HAP-1 (cell line): ENCODE measurements around the gene FNIP2.
A peak's percentile ranks its signal among the peaks of the same experiment; 100 is the strongest.
"Not testable (repeated sequence)": the region's sequence is repeated elsewhere in the genome, so short reads cannot be mapped to it uniquely, and the experiment has no call there.

Experiments used
- DNase-seq, 2 experiments: peaks; one replicate each; pipeline ENCODE4 v3.0.0-alpha.2; 2016 to 2020; ENCODE audit warnings: low spot score in 2 of 2
- H3K27me3 ChIP-seq: fragments of 250-450 bp; sonication (Bioruptor Pico); 2 replicates; pipeline ENCODE4 v1.5.1; 2020; ENCODE audit warnings: low read depth, mild to moderate bottlenecking, moderate library complexity
- H3K36me3 ChIP-seq: fragments of 250-450 bp; sonication (Bioruptor Pico); replicated peaks from 2 replicates; pipeline ENCODE4 v1.5.1; 2020; ENCODE audit warnings: mild to moderate bottlenecking
- H3K4me1 ChIP-seq: fragments of 250-450 bp; sonication (Bioruptor Pico); 2 replicates; pipeline ENCODE4 v1.5.1; 2020; ENCODE audit warnings: mild to moderate bottlenecking
- H3K4me3 ChIP-seq: fragments of 250-450 bp; sonication (Bioruptor Pico); 2 replicates; pipeline ENCODE4 v1.5.1; 2020; ENCODE audit warnings: mild to moderate bottlenecking, moderate library complexity
- H3K9me3 ChIP-seq: fragments of 250-450 bp; sonication (Bioruptor Pico); 2 replicates; pipeline ENCODE4 v1.5.1; 2020; ENCODE audit warnings: mild to moderate bottlenecking, moderate library complexity
- in situ Hi-C: fragments of 300-500 bp; cut with MboI; formaldehyde crosslinking; loops from 3 replicates; pipeline ENCODE4 v1.14.3; 2020; ENCODE audit warnings: low sequenced_read_pairs, inconsistent platforms, mixed read lengths

Gene FNIP2

DNA sequence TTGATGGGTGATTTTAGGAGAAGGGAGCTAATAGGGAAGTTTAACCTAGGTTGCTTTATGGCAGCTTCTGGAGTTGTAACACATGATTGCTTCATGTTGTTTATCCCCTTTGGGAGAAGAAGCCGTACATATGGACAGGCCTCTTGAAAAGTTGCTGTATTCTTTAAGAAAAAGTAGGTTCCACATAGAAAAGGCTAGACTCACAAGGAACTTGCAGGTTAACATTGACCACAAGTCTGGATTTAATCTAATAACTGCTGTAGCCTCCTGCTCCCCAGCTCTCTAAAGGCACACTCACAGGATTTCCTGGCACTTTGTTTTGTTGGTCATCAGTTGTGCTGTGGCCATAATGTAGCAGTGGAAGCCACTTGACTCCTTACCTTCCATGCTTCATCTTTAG is 19.7 kb downstream of the FNIP2 start:
- in situ Hi-C loops = no loop called here
- peaks cover 7% of the 10 kb centered on the region for H3K4me1 ChIP-seq
- no peak for DNase-seq

DNA sequence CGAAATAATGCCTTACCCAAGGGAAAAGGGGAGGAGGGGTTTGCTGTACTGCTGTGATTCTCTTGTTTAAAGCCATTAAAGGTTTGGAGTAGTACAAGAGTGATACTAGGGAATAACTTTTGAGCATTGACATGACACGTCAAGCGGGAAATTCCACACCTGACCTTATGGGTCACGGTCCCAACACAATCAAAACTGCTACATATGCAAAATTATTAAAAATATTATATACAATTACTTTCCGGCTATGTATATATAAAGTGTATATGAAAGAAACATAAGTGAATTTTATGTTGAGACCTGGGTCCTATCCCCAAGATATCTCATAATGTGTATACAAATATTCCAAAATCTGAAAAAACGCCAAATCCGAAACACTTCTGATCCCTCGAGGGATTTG is 21.0 kb downstream of the FNIP2 start:
- Histone ChIP-seq H3K4me1 (peaks cover 7% of the 10 kb centered on the region), H3K36me3 (no peaks in the 10 kb centered on the region), H3K27me3 (no peaks in the 10 kb centered on the region), H3K9me3 (no peaks in the 10 kb centered on the region), H3K4me3 (no peak overlapping the region)
- no peak for DNase-seq
- in situ Hi-C loops = no loop called here

More for the DNA sequence above, 19.7 kb downstream of the FNIP2 start:
- Histone ChIP-seq H3K4me3 (no peak overlapping the region), H3K9me3 (no peaks in the 10 kb centered on the region), H3K27me3 (no peaks in the 10 kb centered on the region), H3K36me3 (no peaks in the 10 kb centered on the region)

DNA sequence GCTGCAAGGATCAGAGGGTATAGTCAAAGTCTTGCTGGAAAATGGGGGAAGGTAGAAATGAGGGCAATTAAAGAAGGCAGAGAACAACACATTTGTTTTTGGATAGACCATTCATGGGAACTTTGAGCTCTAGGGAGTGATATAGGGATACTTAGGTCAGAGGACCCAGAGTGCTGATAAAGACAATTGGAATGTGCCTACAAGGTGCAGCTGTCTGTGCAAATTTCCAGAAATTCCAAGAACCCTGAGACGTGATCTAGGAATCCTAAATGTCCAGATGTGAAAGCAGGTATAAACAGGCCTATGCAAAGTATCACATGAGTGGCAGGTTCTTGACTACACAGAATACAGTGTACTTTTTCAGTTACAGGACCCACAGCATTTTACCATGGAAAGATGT is 24.2 kb downstream of the FNIP2 start:
- DNase-seq = no peak
- no peaks in the 10 kb centered on the region for H3K27me3 ChIP-seq
- no peaks in the 10 kb centered on the region for H3K4me1 ChIP-seq
- no peaks in the 10 kb centered on the region for H3K9me3 ChIP-seq
- H3K4me3 ChIP-seq = no peak overlapping the region
- no peaks in the 10 kb centered on the region for H3K36me3 ChIP-seq
- in situ Hi-C loops = no loop called here

DNA sequence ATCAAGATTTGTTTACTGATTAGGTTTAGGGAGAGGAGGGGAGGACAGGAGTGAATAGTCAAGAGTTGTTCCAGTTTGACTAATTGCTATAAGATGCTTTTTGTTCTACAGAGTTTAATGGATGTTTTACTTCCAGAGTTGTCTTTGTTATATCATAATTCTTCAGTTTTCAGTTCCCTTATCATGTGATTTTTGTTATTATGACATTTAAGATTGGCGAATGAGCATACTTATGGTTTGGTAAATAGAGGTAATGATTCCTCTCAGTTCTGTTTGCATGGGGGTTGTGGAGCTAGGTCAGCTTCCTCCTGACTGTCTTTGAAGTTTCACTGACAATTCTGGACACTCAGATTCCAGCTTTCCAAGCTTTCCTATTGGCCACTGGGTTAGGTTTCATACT is 24.6 kb downstream of the FNIP2 start:
- H3K9me3 ChIP-seq, H3K4me1 ChIP-seq, H3K4me3 ChIP-seq, H3K36me3 ChIP-seq, H3K27me3 ChIP-seq, DNase-seq, in situ Hi-C loops: not testable (repeated sequence)

DNA sequence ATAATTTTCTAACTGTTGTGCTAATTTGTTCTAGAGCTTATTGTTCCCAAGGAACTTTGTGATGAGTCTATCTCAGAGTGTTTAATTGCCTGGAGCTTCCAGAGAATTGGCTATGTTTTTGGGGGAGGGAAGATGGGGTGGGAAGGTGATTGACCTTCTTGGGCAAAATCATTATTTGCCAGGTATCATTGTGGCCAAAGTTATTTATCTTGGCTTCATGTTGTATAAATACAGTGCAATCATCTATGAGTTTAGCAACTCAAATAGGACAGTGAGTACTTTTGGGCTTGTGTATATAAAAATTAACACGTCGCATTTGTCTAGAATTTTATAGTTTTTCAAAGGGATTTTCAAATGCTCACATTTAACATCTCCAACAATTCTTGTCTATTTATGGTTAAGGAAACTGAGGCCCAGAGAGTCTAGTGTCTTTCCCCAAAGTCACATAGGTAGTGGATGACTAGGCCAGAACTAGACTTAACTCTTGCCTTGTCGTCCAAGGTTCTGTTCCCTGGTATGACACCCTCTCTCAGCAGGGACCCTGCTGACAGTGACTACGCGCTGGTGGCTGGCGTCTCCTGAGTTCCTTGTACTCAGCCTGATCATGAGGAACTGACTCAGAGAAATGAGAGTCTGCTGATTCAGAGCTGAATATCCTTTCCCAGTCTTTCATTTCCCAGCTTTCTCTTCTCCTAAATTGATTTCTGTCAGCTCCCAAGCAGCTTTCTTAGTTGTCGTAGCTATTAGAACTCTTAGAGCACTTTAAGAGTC is 27.7 kb downstream of the FNIP2 start:
- H3K4me1 ChIP-seq = peaks cover 9% of the 10 kb centered on the region
- DNase-seq = no peak
- H3K27me3 ChIP-seq = no peaks in the 10 kb centered on the region
- no peaks in the 10 kb centered on the region for H3K36me3 ChIP-seq
- H3K4me3 ChIP-seq = no peak overlapping the region
- in situ Hi-C loops = no loop called here
- no peaks in the 10 kb centered on the region for H3K9me3 ChIP-seq

DNA sequence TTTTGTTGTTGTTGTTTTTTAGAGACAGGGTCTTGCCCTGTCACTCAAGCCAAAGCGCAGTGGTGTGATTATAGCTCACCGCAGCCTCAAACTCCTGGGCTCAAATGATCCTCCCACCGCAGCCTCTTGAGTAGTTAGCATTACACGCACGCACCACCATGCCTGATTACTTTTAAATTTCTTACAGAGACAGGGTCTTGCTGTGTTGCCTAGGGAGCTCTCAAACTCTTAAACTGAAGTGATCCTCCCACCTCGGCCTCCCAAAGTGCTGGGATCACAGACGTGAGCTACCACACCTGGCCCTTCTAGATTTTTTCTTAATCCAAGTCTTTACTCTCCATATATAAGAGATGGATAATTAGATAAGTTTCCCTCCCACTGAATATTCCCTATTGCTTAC is 29.2 kb downstream of the FNIP2 start:
- in situ Hi-C loops = no loop called here
- Histone ChIP-seq H3K4me3 (no peak overlapping the region), H3K4me1 (peaks cover 9% of the 10 kb centered on the region), H3K36me3 (no peaks in the 10 kb centered on the region), H3K27me3 (no peaks in the 10 kb centered on the region), H3K9me3 (no peaks in the 10 kb centered on the region)
- DNase-seq = no peak

DNA sequence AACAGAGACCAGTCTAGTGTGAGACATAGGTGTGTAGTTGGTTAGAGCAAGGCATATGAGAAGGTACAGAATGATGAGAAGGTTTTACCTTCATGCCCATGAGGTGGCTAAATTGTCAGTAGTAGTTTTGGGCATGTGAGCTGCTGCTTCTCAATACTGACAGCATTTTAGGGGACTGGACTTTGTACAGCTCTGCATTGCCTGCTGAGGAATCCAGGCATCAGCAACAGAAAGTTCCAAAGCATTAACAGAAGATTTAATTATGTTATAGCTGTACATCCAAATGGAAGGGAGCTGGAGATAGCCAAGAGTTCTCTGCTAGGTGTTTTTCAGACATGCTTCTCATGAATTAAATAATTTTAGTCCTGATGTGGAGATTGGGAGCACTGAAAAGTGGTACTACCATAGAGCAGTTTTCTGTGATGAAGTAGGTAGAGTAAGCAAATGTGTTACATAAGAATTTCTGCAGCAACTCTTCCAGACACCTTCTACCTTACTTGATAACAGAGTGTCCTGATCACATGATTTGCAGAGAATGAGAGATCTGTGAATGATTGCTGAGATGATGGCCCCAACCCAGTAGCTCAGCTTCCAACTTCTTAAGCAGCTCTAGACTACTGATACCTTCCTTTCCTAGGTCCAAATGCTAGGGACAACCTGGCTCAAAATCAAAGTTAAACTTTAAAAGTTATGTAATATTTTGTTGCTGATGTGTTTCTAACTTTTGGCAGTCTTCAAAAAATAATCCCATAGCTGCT is 30.4 kb downstream of the FNIP2 start:
- in situ Hi-C loops = no loop called here
- no peaks in the 10 kb centered on the region for H3K36me3 ChIP-seq
- H3K4me3 ChIP-seq = no peak overlapping the region
- DNase-seq = no peak
- H3K27me3 ChIP-seq = no peaks in the 10 kb centered on the region
- H3K4me1 ChIP-seq = peaks cover 9% of the 10 kb centered on the region
- no peaks in the 10 kb centered on the region for H3K9me3 ChIP-seq

GRCh38 chr4:158799856-158800255 is 31.0 kb downstream of the FNIP2 start:
- in situ Hi-C loops = no loop called here
- Histone ChIP-seq H3K9me3 (no peaks in the 10 kb centered on the region), H3K27me3 (no peaks in the 10 kb centered on the region), H3K4me3 (no peak overlapping the region), H3K36me3 (no peaks in the 10 kb centered on the region), H3K4me1 (peaks cover 9% of the 10 kb centered on the region)
- no peak for DNase-seq

GRCh38 chr4:158801066-158801465 is 32.2 kb downstream of the FNIP2 start:
- no peak for DNase-seq
- Histone ChIP-seq H3K4me3 (no peak overlapping the region), H3K9me3 (no peaks in the 10 kb centered on the region), H3K36me3 (no peaks in the 10 kb centered on the region), H3K27me3 (no peaks in the 10 kb centered on the region), H3K4me1 (peaks cover 16% of the 10 kb centered on the region)
- in situ Hi-C loops = no loop called here

GRCh38 chr4:158801677-158802076 is 32.9 kb downstream of the FNIP2 start:
- H3K27me3 ChIP-seq = no peaks in the 10 kb centered on the region
- H3K9me3 ChIP-seq = no peaks in the 10 kb centered on the region
- H3K4me3 ChIP-seq = no peak overlapping the region
- no peak for DNase-seq
- in situ Hi-C loops = no loop called here
- H3K36me3 ChIP-seq = no peaks in the 10 kb centered on the region
- peaks cover 22% of the 10 kb centered on the region for H3K4me1 ChIP-seq

- H3K9me3 ChIP-seq = no peaks in the 10 kb centered on the region
- in situ Hi-C loops = no loop called here
- no peak overlapping the region for H3K4me3 ChIP-seq
- H3K36me3 ChIP-seq = no peaks in the 10 kb centered on the region
- peaks cover 23% of the 10 kb centered on the region for H3K4me1 ChIP-seq
- no peak for DNase-seq
- H3K27me3 ChIP-seq = no peaks in the 10 kb centered on the region
Measured at GRCh38 chr4:158802914-158803313, 34.1 kb downstream of the FNIP2 start.

DNA sequence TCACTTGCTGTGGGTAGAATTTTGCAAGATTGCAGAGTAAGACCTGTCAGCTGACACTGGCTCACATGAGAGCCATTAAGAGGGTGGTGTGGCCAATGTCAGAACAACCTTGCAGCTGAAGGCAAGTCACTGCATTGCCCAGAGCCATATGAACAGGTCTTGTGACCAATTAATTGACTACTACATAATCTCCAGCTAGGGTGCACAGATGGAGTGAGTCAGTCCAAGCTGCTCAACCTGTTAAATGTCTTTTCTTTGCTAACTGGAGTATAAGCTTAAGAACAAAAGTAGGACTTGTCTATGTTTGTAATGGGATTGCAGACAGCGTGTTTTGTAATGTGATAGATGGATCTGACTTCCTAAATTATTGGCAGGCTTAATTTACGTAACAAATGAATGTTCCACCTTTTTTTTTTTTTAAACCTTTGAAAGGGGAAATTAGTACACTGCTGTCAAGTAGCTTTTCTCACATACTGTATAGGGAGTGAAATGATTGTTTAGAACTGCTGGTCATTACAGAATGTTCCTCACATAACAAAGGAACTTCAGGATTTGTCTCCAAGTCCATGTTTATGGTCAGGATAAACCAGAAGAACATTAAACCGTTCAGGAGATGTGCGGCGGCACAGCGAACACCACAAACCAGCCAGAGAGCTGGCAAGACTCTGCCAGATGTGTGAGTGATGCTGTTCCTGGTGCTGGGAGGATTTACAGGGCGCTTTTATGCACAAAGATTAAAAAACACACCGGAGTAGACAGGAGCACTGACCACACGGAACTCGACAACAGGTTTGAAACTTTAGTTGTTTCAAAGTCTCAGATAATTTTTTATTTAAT is 37.0 kb downstream of the FNIP2 start:
- H3K4me1 ChIP-seq = peaks cover 28% of the 10 kb centered on the region
- H3K36me3 ChIP-seq = no peaks in the 10 kb centered on the region
- peak; percentile 71 to 94 for DNase-seq
- H3K27me3 ChIP-seq = no peaks in the 10 kb centered on the region
- in situ Hi-C loops = no loop called here
- no peaks in the 10 kb centered on the region for H3K9me3 ChIP-seq
- no peak overlapping the region for H3K4me3 ChIP-seq

- no peak for DNase-seq
- in situ Hi-C loops = no loop called here
- Histone ChIP-seq H3K36me3 (no peaks in the 10 kb centered on the region), H3K4me3 (no peak overlapping the region), H3K9me3 (no peaks in the 10 kb centered on the region), H3K4me1 (peaks cover 33% of the 10 kb centered on the region), H3K27me3 (no peaks in the 10 kb centered on the region)
Measured at GRCh38 chr4:158807691-158808090, 38.9 kb downstream of the FNIP2 start.

GRCh38 chr4:158808399-158808798 is 39.6 kb downstream of the FNIP2 start:
- DNase-seq = no peak
- H3K4me1 ChIP-seq = peaks cover 33% of the 10 kb centered on the region

More at GRCh38 chr4:158808399-158808798, 39.6 kb downstream of the FNIP2 start:
- in situ Hi-C loops = no loop called here
- H3K9me3 ChIP-seq = no peaks in the 10 kb centered on the region
- H3K4me3 ChIP-seq = no peak overlapping the region
- no peaks in the 10 kb centered on the region for H3K36me3 ChIP-seq
- no peaks in the 10 kb centered on the region for H3K27me3 ChIP-seq
